Endothelial cell of umbilical vein (primary cell): ENCODE data around the gene NDUFS4. TPM values are rescaled to one million over a fixed set of nuclear protein-coding genes. Genes with fewer than 3 reads are reported as not detected.

Experiments used
- BruUV-seq: library from RNA; stranded (reverse); fragments of 400-500 nt; replicated peaks from 2 replicates; lab custom pipeline; 2021; lab: Mats Ljungman, UMichigan
- CTCF ChIA-PET: fragments of 300-600, 350-600 bp; sonication (Branson Sonifier 250); formaldehyde crosslinking; loops from one replicate; lab custom pipeline; 2021; ENCODE audit warnings: antibody characterized with exemption, inconsistent platforms; lab: Charles Lee
- POLR2A ChIA-PET: fragments of 300-600, 350-600 bp; sonication (Branson Sonifier 250); formaldehyde crosslinking; loops from one replicate; lab custom pipeline; 2021; ENCODE audit warnings: antibody characterized with exemption, inconsistent platforms; lab: Charles Lee
- DNase-seq: peaks from one replicate; pipeline ENCODE4 v3.0.0-alpha.2; 2011; ENCODE audit warnings: low read depth, low spot score
- FAIRE-seq: peaks from 2 replicates; lab custom pipeline; 2011; peaks lifted over from hg19 to GRCh38; lab: Jason Lieb, UNC
- H2AFZ ChIP-seq: 2 replicates; pipeline ENCODE4 v1.6.0; 2012; ENCODE audit warnings: low read depth, low read length, control low read depth, inconsistent platforms
- H3K27ac ChIP-seq: 2 replicates; pipeline ENCODE4 v1.5.1; 2011; ENCODE audit warnings: low read depth, mild to moderate bottlenecking, control low read depth, low read length, moderate library complexity; ENCODE audit not compliant: insufficient read depth
- H3K27me3 ChIP-seq, 2 experiments: 2 replicates each; pipeline versions ENCODE4 v1.6.0 to v1.6.1; 2011; ENCODE audit warnings: low read length in 2 of 2, mixed read lengths in 1 of 2; ENCODE audit not compliant: control insufficient read depth in 2 of 2, insufficient read depth in 2 of 2
- H3K36me3 ChIP-seq, 2 experiments: 2 replicates in 1 of 2; 3 replicates in 1 of 2; pipeline ENCODE4 v1.5.1; 2011; ENCODE audit warnings: low read length in 2 of 2, mild to moderate bottlenecking in 1 of 2, moderate library complexity in 1 of 2; ENCODE audit not compliant: control insufficient read depth in 2 of 2, insufficient read depth in 2 of 2; ENCODE audit errors: extremely low read depth in 1 of 2
- H3K4me1 ChIP-seq: 3 replicates; pipeline ENCODE4 v1.5.1; 2011; ENCODE audit warnings: mild to moderate bottlenecking, low read length; ENCODE audit not compliant: control insufficient read depth, insufficient read depth; ENCODE audit errors: extremely low read depth
- H3K4me2 ChIP-seq: 2 replicates; pipeline ENCODE4 v1.6.1; 2011; ENCODE audit warnings: low read length, control low read depth, mixed read lengths; ENCODE audit not compliant: insufficient read depth
- H3K4me3 ChIP-seq, 3 experiments: fragments of 200-600 bp in 1 of 3; sonication (generic), shearing (Covaris generic) in 1 of 3; replicated peaks in 1 of 3; 2 replicates each; pipeline ENCODE4 v1.5.1; 2011 to 2016; ENCODE audit warnings: control low read depth in 3 of 3, low read length in 3 of 3, mild to moderate bottlenecking in 2 of 3, inconsistent platforms in 1 of 3, low read depth in 1 of 3, moderate library complexity in 1 of 3; ENCODE audit not compliant: insufficient read depth in 1 of 3
- H3K79me2 ChIP-seq: 2 replicates; pipeline ENCODE4 v1.6.0; 2012; ENCODE audit warnings: low read length, inconsistent platforms; ENCODE audit not compliant: control insufficient read depth, insufficient read depth
- H3K9ac ChIP-seq: replicated peaks from 2 replicates; pipeline ENCODE3; 2011; ENCODE audit warnings: low read length, control low read depth; ENCODE audit not compliant: insufficient read depth; ENCODE audit errors: extremely low read depth
- H3K9me1 ChIP-seq: replicated peaks from 3 replicates; pipeline ENCODE4 v1.6.0; 2011; ENCODE audit warnings: mild to moderate bottlenecking, low read length; ENCODE audit not compliant: control insufficient read depth, insufficient read depth; ENCODE audit errors: extremely low read depth
- H3K9me3 ChIP-seq: replicated peaks from 2 replicates; pipeline ENCODE4 v1.5.1; 2012; ENCODE audit warnings: low read length, inconsistent platforms; ENCODE audit not compliant: control insufficient read depth, insufficient read depth
- H4K20me1 ChIP-seq: replicated peaks from 2 replicates; pipeline ENCODE3; 2011; ENCODE audit warnings: mild to moderate bottlenecking, low read length; ENCODE audit not compliant: control insufficient read depth, insufficient read depth; ENCODE audit errors: extremely low read depth
- CTCF ChIP-seq, 2 donors: IDR thresholded peaks; 1 replicate in 1 of 2; 2 replicates in 1 of 2; pipeline ENCODE4 v1.5.1; 2011; ENCODE audit warnings: low read length in 2 of 2, mild to moderate bottlenecking in 2 of 2, moderate library complexity in 2 of 2, control low read depth in 1 of 2, inconsistent platforms in 1 of 2, low read depth in 1 of 2; ENCODE audit not compliant: insufficient read depth in 1 of 2; ENCODE audit errors: extremely low read depth in 1 of 2
- EZH2 ChIP-seq: IDR thresholded peaks from 2 replicates; pipeline ENCODE4 v1.6.1; 2012; ENCODE audit warnings: borderline replicate concordance, low read depth, mild to moderate bottlenecking, moderate library complexity, low read length, inconsistent platforms; ENCODE audit not compliant: severe bottlenecking
- FOS ChIP-seq: IDR thresholded peaks from 2 replicates; pipeline ENCODE4 v1.6.1; 2011; ENCODE audit warnings: mild to moderate bottlenecking, low read length, moderate library complexity, borderline replicate concordance; ENCODE audit not compliant: insufficient read depth
- GATA2 ChIP-seq: IDR thresholded peaks from 2 replicates; pipeline ENCODE4 v1.7.0; 2011; ENCODE audit warnings: low read depth, mild to moderate bottlenecking, moderate library complexity, mixed read lengths, low read length; ENCODE audit not compliant: insufficient read length, insufficient read depth
- JUN ChIP-seq: IDR thresholded peaks from 2 replicates; pipeline ENCODE4 v1.6.1; 2011; ENCODE audit warnings: borderline replicate concordance, low read depth; ENCODE audit not compliant: insufficient read length, insufficient read depth
- MAX ChIP-seq: IDR thresholded peaks from 2 replicates; pipeline ENCODE4 v1.6.1; 2011; ENCODE audit not compliant: insufficient read depth, insufficient read length
- MYC ChIP-seq: IDR thresholded peaks from one replicate; pipeline ENCODE4 v1.6.1; 2011; ENCODE audit warnings: mild to moderate bottlenecking, low read depth, low read length
- POLR2A ChIP-seq: IDR thresholded peaks from 2 replicates; pipeline ENCODE4 v1.6.1; 2012; ENCODE audit warnings: low read depth, mild to moderate bottlenecking, control low read depth, low read length
- POLR2AphosphoS5 ChIP-seq: IDR thresholded peaks from 2 replicates; pipeline ENCODE4 v1.6.1; 2012; ENCODE audit warnings: low read depth, mild to moderate bottlenecking, control low read depth, low read length, moderate library complexity; ENCODE audit not compliant: insufficient read depth
- dilution Hi-C: fragments of 300-500 bp; cut with MboI; formaldehyde crosslinking; loops from one replicate; pipeline ENCODE4 v1.15.0; 2019; ENCODE audit warnings: low sequenced_read_pairs; ENCODE audit not compliant: extremely low pct_ligation_motif_present
- intact Hi-C: fragments of 100-400 bp; cut with micrococcal nuclease; formaldehyde crosslinking; loops from one replicate; pipeline ENCODE4 v1.10.0; 2022
- polyA plus RNA-seq, 4 experiments: library from polyadenylated mRNA; depleted of rRNA in 3 of 4; stranded (reverse) in 3 of 4; unstranded in 1 of 4; fragments of >200 nt; gene quantifications; 2 replicates each; pipeline versions ENCODE4 v1.2.1 to v1.2.3, GENCODE V29; 2011 to 2012; ENCODE audit warnings: missing spikeins in 1 of 4
- total RNA-seq: library from RNA; stranded (reverse); gene quantifications from 2 replicates; pipeline ENCODE4 v1.2.3, GENCODE V29; 2021

NDUFS4 gene
- total and polyA plus RNA-seq, 2 donors (not counting 3 experiments of a cell fraction or from before 2014, with no cell fraction given) = 70.4 to 76.2 TPM

GRCh38 chr5:53541859-53542258 lies 18.6 kb upstream of the NDUFS4 start:
- intact Hi-C loops = no loop called here
- no peak overlapping the region for H3K27ac ChIP-seq
- CTCF ChIA-PET = no interaction called here
- no peaks in the 10 kb centered on the region for H3K36me3 ChIP-seq
- H2AFZ ChIP-seq = no peak overlapping the region
- no peaks in the 10 kb centered on the region for H3K79me2 ChIP-seq
- no peak overlapping the region for H3K9ac ChIP-seq
- no peak overlapping the region for H3K4me2 ChIP-seq
- H3K4me3 ChIP-seq = no peak overlapping the region
- H3K27me3 ChIP-seq = peaks cover 2 to 25% of the 10 kb centered on the region in 2 experiments
- dilution Hi-C loops = no loop called here
- DNase-seq (no peak), FAIRE-seq (peak; percentile 18)
- no peaks in the 10 kb centered on the region for H3K9me1 ChIP-seq
- no peaks in the 10 kb centered on the region for H3K4me1 ChIP-seq
- POLR2A ChIA-PET = no interaction called here
- no peaks in the 10 kb centered on the region for H3K9me3 ChIP-seq
- TF ChIP-seq MAX (no peak), GATA2 (no peak), MYC (no peak), POLR2A (no peak), CTCF (IDR thresholded peaks at IDR 0.05; ENCODE audit: extremely low read depth in 1 of 2, insufficient read depth in 1 of 2, low read depth in 1 of 2, low read length in 2 of 2) (no peak), EZH2 (no peak), JUN (no peak), FOS (no peak), POLR2AphosphoS5 (no peak)
- H4K20me1 ChIP-seq = no peaks in the 10 kb centered on the region
- no TSS peak for BruUV-seq
